MM.1S (cell line): ENCODE results near the gene NEGR1.

Source experiments
- DNase-seq: peaks from one replicate; pipeline ENCODE4 v3.0.0-alpha.2; 2015
- H2AFZ ChIP-seq: fragments of 300-600 bp; sonication (generic); 2 replicates; pipeline ENCODE4 v1.6.0; 2016; ENCODE audit warnings: antibody characterized with exemption, low read length
- H3F3A ChIP-seq: fragments of 300-600 bp; sonication (generic); 2 replicates; pipeline ENCODE4 v1.6.1; 2016; ENCODE audit warnings: mild to moderate bottlenecking, antibody characterized with exemption, low read length, moderate library complexity, mixed read lengths; ENCODE audit not compliant: insufficient read depth
- H3K27ac ChIP-seq: fragments of 300-600 bp; sonication (generic); 2 replicates; pipeline ENCODE4 v1.5.1; 2016; ENCODE audit warnings: mild to moderate bottlenecking, low read length
- H3K27me3 ChIP-seq: fragments of 300-600 bp; sonication (generic); replicated peaks from 2 replicates; pipeline ENCODE4 v1.6.0; 2016; ENCODE audit warnings: low read length; ENCODE audit not compliant: insufficient read depth
- H3K36me3 ChIP-seq: fragments of 300-600 bp; sonication (generic); replicated peaks from 2 replicates; pipeline ENCODE4 v1.6.1; 2016; ENCODE audit warnings: mild to moderate bottlenecking, low read length, mixed read lengths; ENCODE audit not compliant: insufficient read depth
- H3K4me1 ChIP-seq: fragments of 300-600 bp; sonication (generic); 2 replicates; pipeline ENCODE4 v1.6.1; 2016; ENCODE audit warnings: low read length, mixed read lengths
- H3K4me2 ChIP-seq: fragments of 300-600 bp; sonication (generic); 2 replicates; pipeline ENCODE4 v1.6.0; 2016; ENCODE audit warnings: low read depth, low read length
- H3K4me3 ChIP-seq: fragments of 300-600 bp; sonication (generic); 2 replicates; pipeline ENCODE4 v1.5.1; 2016; ENCODE audit warnings: low read length, mixed read lengths
- H3K79me2 ChIP-seq: fragments of 300-600 bp; sonication (generic); 2 replicates; pipeline ENCODE4 v1.6.1; 2016; ENCODE audit warnings: mixed run types, low read length, mixed read lengths
- H3K9ac ChIP-seq: fragments of 300-600 bp; sonication (generic); 2 replicates; pipeline ENCODE4 v1.6.1; 2016; ENCODE audit warnings: low read length, mixed read lengths
- H3K9me2 ChIP-seq: fragments of 300-600 bp; sonication (generic); replicated peaks from 2 replicates; pipeline ENCODE4 v1.6.1; 2016; ENCODE audit warnings: mild to moderate bottlenecking, low read length, mixed read lengths; ENCODE audit not compliant: insufficient read depth
- H3K9me3 ChIP-seq: fragments of 300-600 bp; sonication (generic); replicated peaks from 2 replicates; pipeline ENCODE4 v1.6.1; 2016; ENCODE audit warnings: mild to moderate bottlenecking, low read length, mixed read lengths; ENCODE audit not compliant: insufficient read depth
- H4K20me1 ChIP-seq: fragments of 300-600 bp; sonication (generic); 2 replicates; pipeline ENCODE4 v1.6.1; 2016; ENCODE audit warnings: mild to moderate bottlenecking, low read length, moderate library complexity, mixed read lengths; ENCODE audit not compliant: insufficient read depth
- CTCF ChIP-seq: fragments of 300-600 bp; sonication (generic); IDR thresholded peaks from 2 replicates; pipeline ENCODE4 v1.5.1; 2016; ENCODE audit warnings: antibody characterized with exemption, low read length, mixed read lengths
- EZH2 ChIP-seq: fragments of 300-600 bp; sonication (generic); optimal IDR thresholded peaks from 2 replicates; pipeline ENCODE3; 2017; ENCODE audit warnings: low read depth, mild to moderate bottlenecking, antibody characterized with exemption, low read length, mixed read lengths
- EZH2phosphoT487 ChIP-seq: fragments of 300-600 bp; sonication (generic); IDR thresholded peaks from 2 replicates; pipeline ENCODE4 v1.6.1; 2018; ENCODE audit warnings: antibody characterized with exemption, low read length

The NEGR1 gene

GRCh38 chr1:72166426-72166825 is 115.9 kb downstream of the NEGR1 start:
- no peak for DNase-seq
- H3K4me1 ChIP-seq = no peaks in the 10 kb centered on the region
- no peaks in the 10 kb centered on the region for H3F3A ChIP-seq
- no peak overlapping the region for H3K4me3 ChIP-seq
- no peak overlapping the region for H3K4me2 ChIP-seq
- H4K20me1 ChIP-seq = no peaks in the 10 kb centered on the region
- H3K9me3 ChIP-seq = no peaks in the 10 kb centered on the region
- H2AFZ ChIP-seq = no peak overlapping the region
- H3K9ac ChIP-seq = no peak overlapping the region
- H3K27me3 ChIP-seq = no peaks in the 10 kb centered on the region
- TF ChIP-seq CTCF (no peak), EZH2phosphoT487 (no peak), EZH2 (no peak)
- H3K79me2 ChIP-seq = no peaks in the 10 kb centered on the region
- no peaks in the 10 kb centered on the region for H3K36me3 ChIP-seq
- no peak overlapping the region for H3K27ac ChIP-seq
- no peaks in the 10 kb centered on the region for H3K9me2 ChIP-seq

- DNase-seq = no peak
- no peak overlapping the region for H2AFZ ChIP-seq
- TF ChIP-seq EZH2phosphoT487 = no peak
- TF ChIP-seq CTCF = no peak
- TF ChIP-seq EZH2 = no peak
- H3K79me2 ChIP-seq = no peaks in the 10 kb centered on the region
- H3K9me3 ChIP-seq = no peaks in the 10 kb centered on the region
- no peak overlapping the region for H3K4me2 ChIP-seq
- no peaks in the 10 kb centered on the region for H4K20me1 ChIP-seq
- H3K9ac ChIP-seq = no peak overlapping the region
- H3K4me1 ChIP-seq = no peaks in the 10 kb centered on the region
- H3K27me3 ChIP-seq = no peaks in the 10 kb centered on the region
- no peaks in the 10 kb centered on the region for H3K36me3 ChIP-seq
- H3F3A ChIP-seq = no peaks in the 10 kb centered on the region
- no peaks in the 10 kb centered on the region for H3K9me2 ChIP-seq
- no peak overlapping the region for H3K4me3 ChIP-seq
- H3K27ac ChIP-seq = no peak overlapping the region
Measured at GRCh38 chr1:72150508-72150907, 131.8 kb downstream of the NEGR1 start.

- Histone ChIP-seq H4K20me1 (no peaks in the 10 kb centered on the region), H3K4me3 (no peak overlapping the region)
Measured at GRCh38 chr1:72141875-72142274, 140.5 kb downstream of the NEGR1 start.

More at GRCh38 chr1:72141875-72142274, 140.5 kb downstream of the NEGR1 start:
- Histone ChIP-seq H3K4me1 (no peaks in the 10 kb centered on the region), H3K36me3 (no peaks in the 10 kb centered on the region), H3K79me2 (no peaks in the 10 kb centered on the region), H3K4me2 (no peak overlapping the region), H3K27me3 (no peaks in the 10 kb centered on the region), H3K9me2 (no peaks in the 10 kb centered on the region), H3K27ac (no peak overlapping the region), H3K9ac (no peak overlapping the region), H2AFZ (no peak overlapping the region), H3F3A (no peaks in the 10 kb centered on the region), H3K9me3 (no peaks in the 10 kb centered on the region)
- TF ChIP-seq CTCF (no peak), EZH2 (no peak), EZH2phosphoT487 (no peak)
- no peak for DNase-seq
